Skin epidermis (tissue), 12 donors: ENCODE measurements around the gene DACH1.

ENCODE experiments used
- H3K27ac ChIP-seq, 21 experiments: fragments of 200-600 bp; sonication (generic) in 11 of 21; one replicate each; pipeline ENCODE4 v1.5.0; 2020; ENCODE audit warnings: mild to moderate bottlenecking in 3 of 21, inconsistent platforms in 2 of 21, moderate library complexity in 2 of 21
- H3K4me3 ChIP-seq, 7 experiments: fragments of 200-600 bp; sonication (generic) in 2 of 7; one replicate each; pipeline ENCODE4 v1.5.0; 2020; ENCODE audit warnings: inconsistent platforms in 2 of 7, mild to moderate bottlenecking in 2 of 7, moderate library complexity in 1 of 7

Gene DACH1

GRCh38 chr13:71643448-71643860, 223.6 kb downstream of the DACH1 start:
- H3K27ac ChIP-seq: no peak overlapping the region

GRCh38 chr13:71638751-71639150, 228.3 kb downstream of the DACH1 start:
- Histone ChIP-seq H3K27ac (no peak overlapping the region), H3K4me3 (no peak overlapping the region)

More at GRCh38 chr13:71643448-71643860, 223.6 kb downstream of the DACH1 start:
- H3K4me3 ChIP-seq: no peak overlapping the region

- no peak overlapping the region for H3K4me3 ChIP-seq
- no peak overlapping the region for H3K27ac ChIP-seq
Observed at GRCh38 chr13:71634602-71635443, 232.2 kb downstream of the DACH1 start.

- H3K27ac ChIP-seq: no peak overlapping the region
Observed at GRCh38 chr13:71634182-71634581, 232.8 kb downstream of the DACH1 start.

GRCh38 chr13:71632721-71633120, 234.3 kb downstream of the DACH1 start:
- Histone ChIP-seq H3K4me3 (no peak overlapping the region), H3K27ac (peak overlapping the region in 2 of 21 experiments; percentile 34 to 43)

More at GRCh38 chr13:71634182-71634581, 232.8 kb downstream of the DACH1 start:
- no peak overlapping the region for H3K4me3 ChIP-seq

GRCh38 chr13:71632206-71632605, 234.8 kb downstream of the DACH1 start:
- peak overlapping the region in 2 of 21 experiments; percentile 34 to 49 for H3K27ac ChIP-seq

GRCh38 chr13:71629167-71629566, 237.8 kb downstream of the DACH1 start:
- Histone ChIP-seq H3K27ac (no peak overlapping the region), H3K4me3 (no peak overlapping the region)

More at GRCh38 chr13:71632206-71632605, 234.8 kb downstream of the DACH1 start:
- H3K4me3 ChIP-seq: no peak overlapping the region

- Histone ChIP-seq H3K27ac (peak overlapping the region in 1 of 21 experiments; percentile 20), H3K4me3 (no peak overlapping the region)
Observed at GRCh38 chr13:71626421-71627117, 240.4 kb downstream of the DACH1 start.

- Histone ChIP-seq H3K4me3 (no peak overlapping the region), H3K27ac (peak overlapping the region in 1 of 21 experiments; percentile 50)
Observed at GRCh38 chr13:71625694-71626093, 241.3 kb downstream of the DACH1 start.

GRCh38 chr13:71624653-71625600, 242.1 kb downstream of the DACH1 start:
- H3K27ac ChIP-seq: peak overlapping the region in 2 of 21 experiments; percentile 32 to 50
- no peak overlapping the region for H3K4me3 ChIP-seq

- Histone ChIP-seq H3K4me3 (no peak overlapping the region), H3K27ac (no peak overlapping the region)
Observed at GRCh38 chr13:71621174-71622124, 245.6 kb downstream of the DACH1 start.

- Histone ChIP-seq H3K27ac (no peak overlapping the region), H3K4me3 (no peak overlapping the region)
Observed at GRCh38 chr13:71619096-71619495, 247.9 kb downstream of the DACH1 start.

GRCh38 chr13:71618159-71618558, 248.8 kb downstream of the DACH1 start:
- H3K4me3 ChIP-seq: no peak overlapping the region
- H3K27ac ChIP-seq: no peak overlapping the region

GRCh38 chr13:71617265-71617664, 249.7 kb downstream of the DACH1 start:
- H3K4me3 ChIP-seq: no peak overlapping the region
- no peak overlapping the region for H3K27ac ChIP-seq

- Histone ChIP-seq H3K4me3 (no peak overlapping the region), H3K27ac (no peak overlapping the region)
Observed at GRCh38 chr13:71613066-71613745, 253.8 kb downstream of the DACH1 start.

GRCh38 chr13:71611292-71611691, 255.7 kb downstream of the DACH1 start:
- Histone ChIP-seq H3K27ac (no peak overlapping the region), H3K4me3 (no peak overlapping the region)

GRCh38 chr13:71610876-71611275, 256.1 kb downstream of the DACH1 start:
- Histone ChIP-seq H3K4me3 (no peak overlapping the region), H3K27ac (no peak overlapping the region)

- Histone ChIP-seq H3K4me3 (no peak overlapping the region), H3K27ac (no peak overlapping the region)
Observed at GRCh38 chr13:71609271-71609670, 257.7 kb downstream of the DACH1 start.
